Central memory CD4-positive, alpha-beta T cell (primary cell): ENCODE measurements around the gene SMPX.

Source experiments
- DNase-seq: peaks from one replicate; pipeline ENCODE4 v3.0.0; 2022

The SMPX gene

DNA sequence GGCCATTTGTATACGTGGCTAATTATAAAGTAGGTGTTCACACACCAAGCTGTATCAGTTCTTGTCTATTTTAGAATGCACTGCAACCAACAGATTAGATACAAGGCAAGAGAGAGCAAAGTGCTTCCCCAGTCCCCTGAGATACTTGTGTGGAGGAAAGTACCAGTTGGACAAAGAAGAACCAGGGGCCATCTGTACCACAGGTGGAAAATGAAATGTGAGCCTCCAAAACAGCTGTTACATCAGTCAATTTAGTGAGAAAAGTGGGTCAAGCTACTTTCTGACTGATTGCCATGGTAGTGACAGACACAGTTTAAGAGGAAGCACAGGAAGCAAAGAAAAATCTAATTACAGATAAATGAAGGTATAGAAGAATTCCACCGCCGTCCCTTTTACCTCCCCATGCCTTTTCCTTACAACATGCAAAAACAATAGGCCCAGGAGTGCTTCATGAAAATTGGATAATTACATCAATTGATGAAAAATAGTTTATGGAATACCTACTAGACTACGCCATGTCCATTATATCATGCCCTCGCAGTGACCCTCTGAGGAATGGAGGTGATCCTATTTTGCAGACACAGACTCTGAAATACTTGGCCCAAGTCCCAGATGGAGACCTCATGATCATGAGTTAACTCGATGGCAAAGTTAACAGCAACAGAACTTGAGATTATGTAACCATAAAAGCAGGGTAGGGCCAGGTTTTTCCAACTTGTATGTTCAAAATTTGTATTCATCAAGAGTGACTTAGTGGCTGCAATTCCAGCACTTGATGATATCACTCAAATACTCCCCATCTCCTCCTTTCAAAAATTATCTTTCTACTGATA lies 15.8 kb downstream of the SMPX start:
- no peak for DNase-seq

DNA sequence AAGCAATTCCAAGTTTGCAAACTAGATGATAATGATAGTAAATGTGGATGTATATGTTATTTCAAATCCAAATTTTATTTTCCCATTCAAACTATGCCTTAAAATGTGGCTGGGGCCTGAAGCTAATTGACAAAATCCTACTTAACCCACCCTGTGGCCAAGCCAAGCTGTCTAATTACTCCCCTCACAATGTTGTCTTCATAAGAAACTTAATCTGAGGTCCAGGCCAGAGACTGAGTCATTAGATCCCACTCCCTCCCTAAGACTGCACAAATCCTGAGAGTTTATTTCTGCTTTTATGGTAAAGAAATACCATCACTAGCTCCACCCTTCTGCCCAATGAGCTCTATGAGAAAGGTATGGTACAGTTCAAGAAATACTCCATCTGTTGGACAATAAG lies 16.6 kb downstream of the SMPX start:
- no peak for DNase-seq

DNA sequence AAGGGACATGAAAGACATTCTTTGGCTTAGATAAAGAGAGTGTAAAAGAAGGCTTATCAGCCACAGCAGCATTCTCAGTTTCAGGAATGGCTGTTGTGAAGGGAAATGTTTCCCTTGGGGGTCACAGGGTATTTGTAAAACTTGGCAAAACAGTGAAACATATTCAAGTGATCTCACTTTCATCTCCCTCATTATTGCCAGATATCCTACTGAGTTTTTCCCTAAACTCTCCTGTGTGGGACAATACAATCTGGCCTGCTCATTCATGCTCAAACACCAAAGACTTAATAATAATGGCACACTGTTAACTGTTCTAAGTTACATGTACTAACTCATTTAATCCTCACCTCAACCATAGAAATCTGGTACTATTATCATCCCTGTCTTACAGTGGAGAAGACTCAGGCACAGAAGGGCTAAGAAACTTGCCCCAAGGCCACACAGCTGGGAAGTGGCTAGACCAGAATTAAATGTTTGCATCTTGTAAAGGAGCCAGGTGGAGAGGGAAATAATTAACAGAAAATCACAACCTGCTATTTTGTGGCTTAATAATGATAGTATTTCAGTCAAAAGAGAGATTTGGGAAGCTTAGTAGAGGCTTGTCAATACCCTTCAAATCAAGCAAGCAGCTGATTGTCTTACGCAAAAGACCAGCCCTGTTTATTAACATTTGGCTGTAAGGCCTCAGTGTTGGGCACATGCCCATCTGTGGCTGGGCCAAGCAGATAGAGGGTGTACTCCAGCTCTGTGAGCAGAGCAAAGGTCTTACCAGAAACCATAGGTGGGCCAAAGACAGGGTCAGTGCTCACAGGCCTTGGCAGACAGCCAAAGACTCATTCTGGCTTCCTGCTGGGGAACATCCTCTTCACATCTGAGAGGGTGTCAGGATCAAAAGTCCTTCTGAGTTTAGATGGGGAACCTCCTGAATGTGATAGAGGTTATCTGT lies 17.3 kb downstream of the SMPX start:
- DNase-seq, result no peak

DNA sequence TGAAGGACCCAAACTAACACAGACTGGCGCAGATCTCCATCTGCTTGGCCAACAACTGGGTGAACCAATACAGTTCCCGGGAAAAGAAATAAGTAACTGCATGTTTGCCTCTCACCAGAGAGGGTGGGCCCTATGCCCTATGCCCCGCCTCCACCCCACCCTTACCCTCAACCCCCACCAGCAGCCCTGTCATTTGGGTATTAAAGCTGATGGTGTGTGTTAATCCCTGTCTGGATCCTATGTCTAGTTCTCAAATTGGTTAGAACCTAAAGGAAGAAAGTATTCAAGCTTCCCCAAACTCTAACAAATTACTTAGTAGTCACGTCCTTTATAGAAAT lies 19.0 kb downstream of the SMPX start:
- no peak for DNase-seq

DNA sequence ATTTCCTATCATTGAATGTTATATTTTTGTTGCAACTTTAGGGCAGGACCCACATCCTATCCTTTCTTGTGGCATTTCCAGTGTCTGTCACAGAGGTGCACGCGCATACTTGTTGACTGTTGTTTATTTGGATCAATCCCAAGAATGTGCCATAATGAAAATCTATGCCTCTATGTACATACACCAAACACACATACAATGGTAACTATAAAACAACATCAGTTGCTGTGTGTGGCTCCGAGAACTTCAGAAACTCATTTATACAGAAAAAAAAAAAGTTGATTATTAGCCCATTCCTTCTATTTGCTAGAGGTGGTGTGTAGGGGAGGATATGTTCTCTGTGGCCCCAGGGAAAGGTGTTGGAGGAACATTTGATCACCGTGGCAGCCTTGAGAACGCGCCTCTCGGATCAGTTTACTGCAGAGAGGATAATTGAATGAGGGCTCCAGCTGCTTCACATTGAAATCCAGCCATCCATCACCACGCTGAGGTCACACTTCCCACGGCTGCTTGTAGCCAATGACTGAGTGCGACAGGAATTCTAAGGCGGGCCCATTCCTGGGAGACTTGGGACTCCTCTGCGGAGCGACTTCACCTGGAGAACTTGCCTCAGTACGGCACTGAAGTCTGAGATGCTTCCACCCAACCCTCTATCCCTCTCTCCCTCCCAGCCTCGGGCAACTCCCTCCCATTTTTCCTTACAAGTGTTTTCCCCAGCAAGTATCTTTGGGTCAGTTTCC lies 19.5 kb downstream of the SMPX start:
- DNase-seq, result no peak

DNA sequence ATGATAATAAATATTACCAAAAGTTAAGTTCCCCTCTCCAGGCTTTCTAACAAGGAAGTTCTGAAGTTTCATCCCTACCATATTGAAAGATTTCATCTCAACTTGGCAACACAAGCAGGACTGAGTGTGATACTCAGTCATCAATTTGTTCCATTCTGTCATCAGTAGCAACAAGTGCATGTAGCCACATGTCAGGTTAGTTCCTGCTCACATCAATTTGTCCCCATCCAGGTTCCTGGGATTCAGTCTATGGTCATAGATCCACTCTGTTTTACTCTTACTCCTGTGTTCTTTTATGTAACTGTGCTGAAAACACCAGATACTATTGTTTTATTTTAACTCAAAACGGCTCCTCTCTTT lies 22.2 kb downstream of the SMPX start:
- no peak for DNase-seq

DNA sequence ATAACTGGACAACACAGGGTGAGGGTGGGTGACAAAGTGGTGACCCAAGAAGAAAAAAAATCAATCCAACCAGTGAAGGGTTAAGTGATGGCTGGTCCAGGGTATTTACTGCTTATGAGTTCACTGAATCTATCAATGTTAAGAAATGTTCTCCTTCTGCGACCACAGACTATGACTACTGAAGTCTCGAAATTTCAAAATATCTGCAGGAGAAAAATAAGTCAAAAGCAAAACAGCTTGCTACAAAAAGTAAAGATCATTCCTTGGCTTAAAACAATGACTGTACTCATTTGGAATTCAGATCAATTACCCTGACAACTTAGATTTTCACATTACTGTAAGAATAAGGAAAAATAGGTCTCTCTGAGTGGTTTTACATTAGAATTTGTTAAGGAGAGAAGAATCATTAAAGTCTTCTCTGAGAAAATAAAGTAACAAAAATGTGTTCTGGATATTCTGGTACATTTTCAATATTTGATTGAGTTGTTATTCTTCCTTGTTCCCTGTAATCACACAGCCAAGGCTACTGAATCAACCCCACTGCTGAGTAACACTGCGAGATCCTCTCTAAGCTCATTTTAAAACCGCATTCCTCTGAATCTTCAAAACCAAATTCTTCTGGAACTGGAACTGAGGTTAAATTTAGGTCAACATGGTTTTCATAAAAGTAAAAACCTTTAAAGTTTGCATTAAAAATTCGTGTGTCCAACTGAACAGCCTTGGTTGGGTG lies 22.7 kb downstream of the SMPX start:
- no peak for DNase-seq

DNA sequence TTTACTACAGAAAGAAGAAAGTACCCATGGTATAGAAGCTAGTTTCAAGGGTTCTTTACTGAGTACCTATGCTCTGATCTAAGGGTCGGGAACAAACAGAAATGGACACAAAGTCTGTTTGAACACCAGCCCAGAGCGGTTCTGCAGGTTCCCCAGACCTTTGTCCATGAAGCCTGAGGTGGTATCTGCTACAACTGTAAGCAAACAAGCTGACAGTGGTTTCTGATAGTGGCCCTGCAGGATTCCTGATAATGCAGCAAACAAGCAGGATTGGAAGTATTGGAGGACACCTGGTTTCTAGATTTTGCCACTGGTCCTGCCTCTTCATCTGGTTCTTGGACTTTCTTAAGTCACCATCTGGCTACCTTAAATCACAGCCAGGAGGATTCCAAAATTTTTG lies 23.7 kb downstream of the SMPX start:
- DNase-seq, result no peak

DNA sequence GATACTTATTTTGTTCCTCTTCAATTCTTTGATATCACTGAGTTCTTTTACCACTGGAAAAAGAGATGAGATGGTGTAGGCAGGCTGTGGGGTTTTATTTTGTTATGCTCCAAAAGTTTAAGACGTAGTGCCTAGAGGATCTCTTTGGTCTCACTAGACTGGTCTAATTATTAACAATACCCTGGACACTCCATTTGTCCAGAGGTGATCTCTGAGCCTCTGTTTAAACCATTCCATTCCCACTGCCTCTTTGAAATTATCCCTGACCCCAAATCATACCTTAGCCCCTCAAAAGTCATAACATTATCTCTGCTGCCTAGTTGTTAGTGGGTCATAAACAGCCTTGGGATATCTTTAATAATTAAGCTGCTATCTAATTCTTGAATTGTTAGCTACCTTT lies 24.2 kb downstream of the SMPX start:
- DNase-seq, result no peak

DNA sequence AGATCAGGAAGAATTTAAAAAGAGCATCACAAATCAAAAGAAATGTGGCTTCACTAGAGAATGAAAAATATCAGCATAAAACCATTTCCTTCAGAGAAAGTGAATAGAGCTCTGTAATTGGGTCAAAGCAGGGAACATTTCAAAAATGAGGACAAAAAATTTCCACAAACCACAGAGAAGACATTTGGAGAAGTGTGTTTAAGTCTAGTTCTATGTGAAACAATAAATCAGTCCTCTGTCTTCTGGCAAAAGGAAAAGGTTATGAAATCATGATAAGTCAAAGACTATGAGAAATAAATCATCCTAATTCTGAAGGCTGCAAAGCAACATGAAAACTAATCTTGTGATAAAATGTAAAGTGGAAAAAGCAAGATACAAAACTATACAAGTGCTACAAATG lies 27.9 kb downstream of the SMPX start:
- DNase-seq, result no peak

DNA sequence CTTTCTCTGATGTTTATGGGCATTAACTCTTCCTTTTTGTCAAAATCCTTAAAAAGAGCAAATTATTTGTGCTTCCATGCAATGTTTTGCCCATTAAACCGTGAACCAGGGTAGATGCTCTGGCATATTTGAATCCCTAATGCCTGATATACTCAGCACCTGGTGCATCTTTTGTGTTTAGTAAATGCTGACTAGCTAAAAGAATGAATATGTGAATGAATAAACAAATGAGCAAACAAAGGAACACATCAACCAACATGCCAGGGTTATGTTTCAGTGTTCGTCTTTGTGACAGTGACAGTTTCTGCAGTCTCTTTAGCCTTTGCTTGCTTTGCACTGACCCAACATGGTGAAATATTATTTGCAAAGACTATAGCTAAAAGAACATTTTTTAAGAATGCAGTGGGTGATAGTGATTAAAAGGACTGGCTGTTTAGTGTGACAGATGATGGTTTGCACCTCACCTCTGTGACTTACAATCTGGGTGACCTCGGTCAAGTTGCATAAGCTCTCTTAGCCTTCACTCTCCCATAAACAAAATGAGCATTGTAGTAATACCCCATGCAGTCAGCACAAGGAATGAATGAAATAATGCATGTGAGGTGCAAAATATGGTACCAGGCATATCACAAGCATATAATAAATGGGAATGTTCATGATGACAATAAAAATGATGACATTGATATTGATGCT lies 29.5 kb downstream of the SMPX start:
- no peak for DNase-seq

DNA sequence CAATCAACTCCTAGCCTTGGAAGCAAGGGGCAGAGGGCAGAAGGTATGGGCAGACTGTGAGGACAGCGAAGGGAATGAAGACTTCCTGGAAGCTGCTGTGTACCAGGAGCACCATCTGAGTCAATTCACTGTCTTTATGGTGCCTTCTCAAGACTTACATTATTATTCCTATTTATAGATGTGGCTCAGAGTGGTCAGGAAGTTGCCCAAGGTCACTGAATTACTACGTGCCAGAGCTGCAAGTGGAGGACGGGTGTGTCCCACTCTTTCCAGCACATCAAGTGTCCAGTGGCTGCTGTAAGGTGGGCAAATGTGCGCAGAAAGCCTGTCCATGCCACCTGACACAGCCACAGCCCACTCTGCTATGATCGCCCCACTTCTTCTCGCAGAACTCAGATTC lies 32.0 kb downstream of the SMPX start:
- DNase-seq, result no peak

DNA sequence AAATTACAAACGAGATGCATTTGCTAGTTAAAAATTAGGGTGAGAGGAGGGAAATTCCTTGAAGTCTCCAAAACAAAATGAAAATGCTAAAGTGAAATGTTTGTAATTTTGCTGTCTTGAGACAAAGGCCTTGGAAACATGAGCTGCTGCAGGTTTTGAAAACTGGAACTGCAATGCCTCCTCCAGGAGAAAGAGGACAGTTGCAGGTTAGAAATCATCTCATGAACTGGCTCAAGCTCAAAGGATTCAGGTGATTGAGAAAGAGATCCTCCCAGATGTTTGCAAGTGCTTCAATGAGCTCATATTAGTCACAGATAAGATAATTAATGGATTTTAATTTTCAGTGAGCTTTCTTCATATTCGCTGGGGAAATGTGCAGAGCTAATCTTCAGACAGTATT lies 32.4 kb downstream of the SMPX start:
- DNase-seq, result no peak

DNA sequence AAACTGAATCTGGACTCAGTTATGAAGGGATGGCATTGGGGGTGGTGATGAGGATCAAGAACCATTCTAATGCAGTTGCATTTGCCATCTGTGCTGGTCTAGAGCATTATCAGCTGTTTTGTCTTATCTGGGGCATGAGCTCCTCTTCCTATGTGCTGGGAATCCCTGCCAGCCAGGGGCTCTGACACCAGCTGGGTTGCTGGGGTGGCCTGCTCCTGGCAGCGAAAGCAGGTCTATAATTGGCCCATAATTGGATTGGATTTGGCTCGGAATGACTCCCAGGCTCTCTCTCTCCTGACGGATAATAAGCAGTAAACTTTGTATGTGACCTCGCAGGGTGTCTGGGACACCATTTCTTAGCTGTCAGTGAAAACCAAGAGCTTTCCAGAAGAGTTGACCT lies 34.1 kb downstream of the SMPX start:
- DNase-seq, result no peak

DNA sequence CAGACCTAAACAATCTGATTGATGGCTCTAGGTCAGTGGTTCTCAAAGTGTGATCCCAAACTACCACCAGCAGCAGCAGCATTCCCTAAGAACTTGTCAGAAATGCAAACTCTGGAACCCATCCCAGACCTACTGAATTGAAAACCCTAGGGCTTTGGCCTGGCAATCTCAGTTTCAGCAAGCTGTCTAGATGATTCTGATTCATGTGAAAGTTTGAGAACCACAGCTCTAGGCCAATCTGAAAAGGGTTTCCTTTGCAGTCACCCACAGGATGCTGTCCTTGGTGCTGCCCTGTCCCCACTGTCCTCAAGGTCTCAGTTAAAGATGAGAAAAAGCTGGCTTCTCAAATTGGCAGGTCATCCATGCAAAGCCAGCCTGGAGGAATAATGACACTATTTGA lies 34.8 kb downstream of the SMPX start:
- no peak for DNase-seq

DNA sequence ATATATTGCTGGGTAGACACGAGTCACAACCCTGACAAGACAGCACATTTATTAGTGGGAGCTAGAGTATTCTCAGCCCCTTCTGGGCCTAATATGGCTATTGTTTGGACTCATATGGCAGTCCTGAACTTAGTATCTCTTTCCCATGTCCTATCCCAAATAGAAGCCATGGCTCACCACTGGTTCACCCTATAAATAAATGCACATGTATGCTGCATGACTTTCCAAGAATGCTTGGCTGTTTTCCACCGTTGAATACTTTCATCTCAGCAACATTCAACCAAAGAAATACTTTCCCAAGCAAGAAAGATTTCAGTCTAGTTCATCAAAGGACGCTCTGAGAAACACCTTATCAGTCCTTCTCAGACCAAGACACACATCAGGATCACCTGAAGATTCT lies 36.7 kb downstream of the SMPX start:
- no peak for DNase-seq

DNA sequence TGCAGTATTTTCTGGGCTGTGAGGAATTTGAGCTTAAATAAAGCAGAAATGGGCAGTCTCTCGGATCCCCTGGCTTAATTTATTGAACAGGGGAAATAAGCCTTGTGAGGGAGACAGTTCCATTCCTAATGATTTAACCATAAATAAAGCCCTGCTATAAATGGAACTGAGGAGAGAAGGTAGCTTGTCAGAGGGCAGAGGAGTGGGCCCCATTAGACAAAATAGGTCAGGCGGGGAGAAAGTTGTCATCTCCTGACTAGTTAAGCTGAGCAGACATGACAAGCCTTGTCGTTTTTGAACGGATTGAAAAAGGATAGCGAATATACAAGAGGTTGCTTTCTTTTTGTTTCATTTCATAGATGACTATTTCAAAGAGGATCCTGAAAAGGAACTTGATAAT lies 39.3 kb downstream of the SMPX start:
- no peak for DNase-seq

DNA sequence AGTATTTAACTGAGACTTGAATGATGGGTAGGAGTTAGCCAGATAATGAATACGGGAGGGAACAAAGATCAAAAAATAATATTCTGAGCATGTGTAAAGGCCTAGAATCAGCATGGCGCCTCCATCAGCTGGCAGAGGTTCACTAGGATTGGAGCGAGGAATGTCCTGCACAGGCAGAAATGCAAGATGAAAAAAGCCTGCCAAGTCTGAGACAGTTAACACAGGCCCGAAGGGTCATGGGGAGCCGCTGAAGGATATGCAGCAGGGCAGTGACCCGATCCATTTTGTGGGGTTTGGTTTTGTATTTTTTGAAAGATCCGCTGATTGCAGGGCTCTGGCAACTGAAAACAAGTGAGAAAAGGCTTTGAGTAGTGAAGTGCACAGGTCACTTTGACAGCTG lies 40.1 kb downstream of the SMPX start:
- no peak for DNase-seq

DNA sequence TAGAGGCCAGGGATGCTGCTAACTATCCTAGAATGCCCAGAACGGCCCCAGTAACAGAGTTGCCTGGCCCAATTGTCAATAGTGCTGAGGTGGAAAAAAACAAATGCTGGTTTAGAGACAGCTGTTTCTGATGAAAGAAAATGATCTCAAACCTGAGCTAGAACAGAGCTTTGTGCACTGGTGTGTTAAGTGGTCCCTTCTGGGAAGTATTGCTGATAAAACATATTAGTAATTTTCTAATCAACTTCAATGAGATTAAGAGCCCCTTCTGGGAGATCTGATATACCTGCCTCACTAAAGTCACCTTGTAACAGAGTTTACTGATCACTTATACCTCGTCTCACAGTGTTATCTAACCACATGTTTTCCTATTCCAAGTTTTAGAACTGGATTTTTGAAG lies 42.1 kb downstream of the SMPX start:
- DNase-seq, result no peak

DNA sequence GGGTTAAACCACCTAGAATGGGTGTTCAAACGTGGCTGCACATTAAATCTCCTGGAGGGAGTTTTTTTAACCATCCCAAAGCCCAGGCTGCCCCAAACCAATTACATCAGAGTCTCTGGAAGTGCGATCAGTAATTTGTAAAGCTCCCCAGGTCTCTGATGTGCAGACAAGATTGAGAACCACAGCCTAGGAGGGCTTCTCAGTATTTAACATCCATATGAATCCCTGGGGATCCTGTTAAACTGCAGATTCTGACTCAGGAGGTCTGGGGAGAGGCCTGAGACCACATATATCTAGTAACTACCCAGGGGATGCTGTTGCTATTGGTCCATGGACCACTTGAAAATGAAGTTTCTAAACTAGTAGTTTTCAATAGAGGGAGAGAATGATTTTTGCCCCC lies 42.6 kb downstream of the SMPX start:
- DNase-seq, result no peak

DNA sequence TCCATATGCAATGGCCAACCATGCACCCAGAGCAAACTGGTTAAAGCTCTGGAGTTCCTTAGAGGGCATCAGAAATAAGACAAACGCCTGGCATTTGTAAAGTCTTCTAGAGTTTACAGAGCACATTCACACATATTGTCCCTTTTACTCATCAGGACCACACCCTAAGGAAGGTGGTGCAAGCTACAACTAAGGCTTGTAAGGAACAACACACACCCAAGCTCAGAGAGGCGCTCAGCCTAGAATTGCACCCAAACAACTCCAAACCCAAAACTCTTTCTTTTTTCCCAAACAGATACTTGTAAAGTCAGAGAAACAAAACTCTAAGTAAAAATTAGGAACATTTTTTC lies 46.1 kb downstream of the SMPX start:
- DNase-seq, result no peak

DNA sequence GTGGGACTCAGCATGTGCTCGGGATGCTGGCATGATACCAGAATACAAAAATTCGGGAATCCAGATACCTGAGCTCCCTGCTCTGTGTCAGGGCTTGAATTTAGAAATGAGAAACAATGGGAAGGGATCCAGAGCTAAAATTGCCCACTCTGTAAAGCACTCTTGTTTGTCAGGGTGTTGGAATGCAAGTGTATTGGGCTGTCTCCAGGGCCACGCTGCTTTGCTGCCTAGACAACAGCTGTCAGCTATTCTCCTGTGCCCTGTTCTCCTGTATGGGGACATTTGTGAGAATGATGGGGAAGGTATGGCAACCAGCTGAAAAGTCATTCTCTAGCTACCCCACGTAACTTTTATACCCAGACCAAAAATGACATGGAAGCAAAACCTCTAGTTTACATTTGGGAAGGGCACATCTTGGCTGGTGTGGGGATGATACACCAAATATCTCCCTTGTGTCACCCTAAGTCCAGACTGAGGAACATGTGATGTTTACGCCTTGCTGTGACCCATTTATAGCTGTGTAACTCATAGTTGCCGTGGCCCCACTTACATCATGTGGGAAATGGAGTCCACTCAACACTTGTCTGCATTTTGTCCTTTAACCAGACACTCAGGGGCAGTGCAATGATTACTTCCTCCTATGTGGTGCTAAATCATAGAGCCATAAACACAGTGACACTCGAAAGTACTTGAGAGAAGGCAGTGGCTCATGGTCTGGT lies 46.6 kb downstream of the SMPX start:
- no peak for DNase-seq
